HepG2 (cell line): ENCODE results near the gene ERP44. TPM values are rescaled to one million over a fixed set of nuclear protein-coding genes. Genes with fewer than 3 reads are reported as not detected.

ENCODE experiments used
- DNMT1 ChIP-seq: sonication (generic); formaldehyde crosslinking; IDR thresholded peaks from 2 replicates; pipeline ENCODE4 v1.5.1; 2020; ENCODE audit warnings: mild to moderate bottlenecking, missing genetic modification reagents
- FOSL2 ChIP-seq: sonication (generic); formaldehyde crosslinking; IDR thresholded peaks from 2 replicates; pipeline ENCODE4 v1.4.0; 2020; ENCODE audit warnings: missing genetic modification reagents
- GZF1 ChIP-seq: sonication (generic); formaldehyde crosslinking; IDR thresholded peaks from 2 replicates; pipeline ENCODE4 v1.5.1; 2020; ENCODE audit warnings: mild to moderate bottlenecking, missing genetic modification reagents
- NBN ChIP-seq: fragments of 450-650 bp; conservative IDR thresholded peaks from 2 replicates; pipeline ENCODE4 v1.6.1; 2017
- NR2F1 ChIP-seq, 2 experiments: fragments of 450-650 bp in 1 of 2; formaldehyde crosslinking in 1 of 2; IDR thresholded peaks; 2 replicates each; pipeline versions ENCODE4 v1.5.0 to v1.6.1; 2016 to 2020; ENCODE audit warnings: mild to moderate bottlenecking in 1 of 2, missing compliant biosample characterization in 1 of 2, missing genetic modification reagents in 1 of 2, moderate library complexity in 1 of 2
- SMAD1 ChIP-seq: sonication (generic); formaldehyde crosslinking; IDR thresholded peaks from 2 replicates; pipeline ENCODE4 v1.4.0; 2020; ENCODE audit warnings: missing genetic modification reagents, low read depth, mild to moderate bottlenecking, borderline replicate concordance
- SP4 ChIP-seq: sonication (generic); formaldehyde crosslinking; IDR thresholded peaks from 2 replicates; pipeline ENCODE4 v1.8.1; 2023; ENCODE audit warnings: mild to moderate bottlenecking, missing genetic modification reagents
- ZFP91 ChIP-seq: sonication (generic); formaldehyde crosslinking; IDR thresholded peaks from 2 replicates; pipeline ENCODE4 v1.9.0; 2022; ENCODE audit warnings: missing genetic modification reagents, mild to moderate bottlenecking, borderline replicate concordance
- ZNF234 ChIP-seq: sonication (generic); formaldehyde crosslinking; conservative IDR thresholded peaks from 2 replicates; pipeline ENCODE4 v1.5.1; 2020; ENCODE audit warnings: mild to moderate bottlenecking, missing genetic modification reagents
- ZNF24 ChIP-seq: fragments of 450-650 bp; IDR thresholded peaks from 2 replicates; pipeline ENCODE4 v1.6.1; 2017; ENCODE audit warnings: antibody characterized with exemption, mild to moderate bottlenecking
- ZNF503 ChIP-seq: sonication (generic); formaldehyde crosslinking; IDR thresholded peaks from 2 replicates; pipeline ENCODE4 v1.4.0; 2020; ENCODE audit warnings: missing genetic modification reagents
- ZNF639 ChIP-seq: conservative IDR thresholded peaks from 2 replicates; pipeline ENCODE4 v1.6.1; 2018; ENCODE audit warnings: missing genetic modification reagents
- ZXDC ChIP-seq: sonication (generic); formaldehyde crosslinking; IDR thresholded peaks from 2 replicates; pipeline ENCODE4 v1.5.0; 2020; ENCODE audit warnings: mild to moderate bottlenecking, missing genetic modification reagents
- polyA plus RNA-seq, 8 experiments: library from polyadenylated mRNA; depleted of rRNA in 3 of 8; stranded (reverse) in 7 of 8; unstranded in 1 of 8; fragments of >200 nt; fragmentation: Illumina TruSeq in 4 of 8; extraction: Trizol in 4 of 8; gene quantifications; 2 replicates each; pipeline versions ENCODE4 v1.2.1 to v1.2.3, GENCODE V29; 2011 to 2016; ENCODE audit warnings: low read depth in 4 of 8, missing spikeins in 1 of 8, mixed read lengths in 1 of 8; ENCODE audit not compliant: insufficient read depth in 1 of 8
- total RNA-seq, 5 experiments: library from RNA; depleted of rRNA; stranded (reverse); fragments of >200 nt; fragmentation: Illumina TruSeq; extraction: Trizol; gene quantifications; 2 replicates each; pipeline ENCODE4 v1.2.3, GENCODE V29; 2016; ENCODE audit warnings: low read depth in 1 of 5

Gene ERP44
- total and polyA plus RNA-seq, 2 of the 13 experiments (the other 11 are each of a cell fraction or from before 2014, with no cell fraction given), result 8.9 to 13.8 TPM

GRCh38 chr9:99966716-99967115 lies 132.1 kb downstream of the ERP44 start (continued):
- TF ChIP-seq ZNF234 (no peak), ZFP91 (CRISPR knock-in tag) (no peak), SMAD1 (no peak), ZNF639 (CRISPR knock-in tag) (no peak), FOSL2 (CRISPR knock-in tag) (peak; percentile 73), NR2F1 (CRISPR knock-in tag; IDR thresholded peaks at IDR 0.05) (peak; percentile 56 to 86; a peak in 2 of 4 replicates), SP4 (CRISPR knock-in tag) (no peak), GZF1 (CRISPR knock-in tag) (no peak), NBN (no peak), DNMT1 (CRISPR knock-in tag) (no peak), ZNF24 (no peak), ZNF503 (no peak), ZXDC (no peak)
